AG04450 (cell line): Measurements from ENCODE around the gene RTP4. TPM values are rescaled to one million over a fixed set of nuclear protein-coding genes. Genes with fewer than 3 reads are reported as not detected.

ENCODE experiments used
- polyA plus RNA-seq: library from polyadenylated mRNA; depleted of rRNA; stranded (reverse); fragments of >200 nt; gene quantifications from 2 replicates; pipeline ENCODE4 v1.2.3, GENCODE V29; 2011; rRNA removed

The RTP4 gene
- polyA plus RNA-seq, 1 experiment: 0.05 TPM

Other genes starting within 250 kb of the RTP4 start
- 14.4 and 17.0 TPM in 2 replicates for gene RPL39L, start 228.9 kb upstream of the RTP4 start, polyA plus RNA-seq
- gene RTP1, start 170.9 kb upstream of the RTP4 start, polyA plus RNA-seq: not detected in 2 replicates
- 80.7 and 105 TPM in 2 replicates for gene MASP1, start 76.6 kb upstream of the RTP4 start, polyA plus RNA-seq